IMR-90 (cell line): ENCODE data around the gene SPPL2C. TPM values are rescaled to one million over a fixed set of nuclear protein-coding genes. Genes with fewer than 3 reads are reported as not detected.

ENCODE experiments used
- ATAC-seq: fragments of 200-7000 bp; cut with Tn5 transposase; 2 replicates; pipeline ENCODE4 v1.9.1; 2020; ENCODE audit warnings: low read depth, mild to moderate bottlenecking, moderate library complexity
- BruUV-seq: library from RNA; stranded (reverse); fragments of 400-500 nt; replicated peaks from 2 replicates; lab custom pipeline; 2021; lab: Mats Ljungman, UMichigan
- CTCF ChIA-PET: fragments of 300-600 bp; formaldehyde crosslinking; extraction: SDS; loops from one replicate; lab custom pipeline; 2021; ENCODE audit warnings: antibody characterized with exemption; lab: Yijun Ruan, JAX
- POLR2A ChIA-PET: fragments of 300-600 bp; sonication (Branson Sonifier 250); formaldehyde crosslinking; loops from one replicate; lab custom pipeline; 2022; ENCODE audit warnings: antibody characterized with exemption; ENCODE audit not compliant: unreplicated experiment; lab: Charles Lee
- DNase-seq: peaks from one replicate; pipeline ENCODE4 v3.0.0; 2013
- H2AFZ ChIP-seq: replicated peaks from 2 replicates; pipeline ENCODE3; 2013; ENCODE audit warnings: low read length, mild to moderate bottlenecking; ENCODE audit not compliant: poor library complexity
- H2AK5ac ChIP-seq: 2 replicates; pipeline ENCODE4 v1.6.1; 2013; ENCODE audit warnings: low read depth, low read length, inconsistent platforms
- H2AK9ac ChIP-seq: replicated peaks from 2 replicates; pipeline ENCODE3; 2013; ENCODE audit warnings: mild to moderate bottlenecking, low read depth, low read length, moderate library complexity; ENCODE audit not compliant: poor library complexity
- H2BK120ac ChIP-seq: 2 replicates; pipeline ENCODE4 v1.6.1; 2013; ENCODE audit warnings: low read depth, low read length, inconsistent platforms
- H2BK15ac ChIP-seq: 3 replicates; pipeline ENCODE4 v1.6.1; 2013; ENCODE audit warnings: low read depth, low read length, inconsistent platforms
- H2BK20ac ChIP-seq: 2 replicates; pipeline ENCODE4 v1.6.1; 2013; ENCODE audit warnings: low read depth, mild to moderate bottlenecking, inconsistent platforms, low read length, moderate library complexity
- H2BK5ac ChIP-seq: 2 replicates; pipeline ENCODE4 v1.6.1; 2013; ENCODE audit warnings: mild to moderate bottlenecking, low read depth, low read length, inconsistent platforms; ENCODE audit not compliant: poor library complexity, severe bottlenecking
- H3K14ac ChIP-seq: replicated peaks from 2 replicates; pipeline ENCODE4 v1.6.1; 2013; ENCODE audit warnings: low read depth, low read length, inconsistent platforms
- H3K18ac ChIP-seq: 2 replicates; pipeline ENCODE4 v1.6.1; 2013; ENCODE audit warnings: low read depth, low read length, control low read depth
- H3K23ac ChIP-seq: 2 replicates; pipeline ENCODE4 v1.6.1; 2013; ENCODE audit warnings: low read depth, low read length, inconsistent platforms
- H3K27ac ChIP-seq: 2 replicates; pipeline ENCODE4 v1.5.1; 2013; ENCODE audit warnings: mild to moderate bottlenecking, control low read depth, low read length; ENCODE audit not compliant: insufficient read depth
- H3K27me3 ChIP-seq: 2 replicates; pipeline ENCODE4 v1.6.1; 2013; ENCODE audit warnings: low read length; ENCODE audit not compliant: control insufficient read depth, insufficient read depth
- H3K36me3 ChIP-seq: 2 replicates; pipeline ENCODE4 v1.6.1; 2013; ENCODE audit warnings: low read length, mixed read lengths; ENCODE audit not compliant: control insufficient read depth, insufficient read depth
- H3K4ac ChIP-seq: 2 replicates; pipeline ENCODE4 v1.6.1; 2013; ENCODE audit warnings: low read depth, low read length, inconsistent platforms
- H3K4me1 ChIP-seq: 2 replicates; pipeline ENCODE4 v1.6.1; 2013; ENCODE audit warnings: low read length, mixed read lengths; ENCODE audit not compliant: control insufficient read depth, insufficient read depth
- H3K4me2 ChIP-seq: 2 replicates; pipeline ENCODE4 v1.6.1; 2013; ENCODE audit warnings: low read depth, mild to moderate bottlenecking, control low read depth, low read length, moderate library complexity
- H3K4me3 ChIP-seq: 2 replicates; pipeline ENCODE4 v1.5.1; 2013; ENCODE audit warnings: low read depth, mild to moderate bottlenecking, control low read depth, low read length, moderate library complexity; ENCODE audit not compliant: insufficient read depth
- H3K56ac ChIP-seq: 2 replicates; pipeline ENCODE4 v1.6.1; 2013; ENCODE audit warnings: low read length, inconsistent platforms; ENCODE audit not compliant: insufficient read depth; ENCODE audit errors: extremely low read depth
- H3K79me1 ChIP-seq, 2 experiments: 2 replicates each; pipeline ENCODE4 v1.6.1; 2013; ENCODE audit warnings: low read length in 2 of 2, inconsistent platforms in 1 of 2, low read depth in 1 of 2
- H3K9ac ChIP-seq: 2 replicates; pipeline ENCODE4 v1.6.1; 2013; ENCODE audit warnings: low read depth, low read length, control low read depth
- H3K9me1 ChIP-seq: 2 replicates; pipeline ENCODE4 v1.6.1; 2013; ENCODE audit warnings: low read length, inconsistent platforms; ENCODE audit not compliant: insufficient read depth
- H3K9me3 ChIP-seq: 2 replicates; pipeline ENCODE4 v1.6.1; 2013; ENCODE audit warnings: low read length; ENCODE audit not compliant: control insufficient read depth, insufficient read depth
- H4K20me1 ChIP-seq: 2 replicates; pipeline ENCODE4 v1.6.1; 2013; ENCODE audit warnings: low read length, inconsistent platforms; ENCODE audit not compliant: insufficient read depth
- H4K5ac ChIP-seq: 2 replicates; pipeline ENCODE4 v1.6.1; 2013; ENCODE audit warnings: mild to moderate bottlenecking, low read depth, low read length, control low read depth
- H4K8ac ChIP-seq, 2 experiments: 2 replicates each; pipeline ENCODE4 v1.6.1; 2013; ENCODE audit warnings: low read depth in 2 of 2, low read length in 2 of 2, control low read depth in 1 of 2, inconsistent platforms in 1 of 2
- H4K91ac ChIP-seq: 2 replicates; pipeline ENCODE4 v1.6.1; 2013; ENCODE audit warnings: low read depth, low read length, inconsistent platforms; ENCODE audit not compliant: insufficient read depth
- CHD1 ChIP-seq: IDR thresholded peaks from 2 replicates; pipeline ENCODE4 v1.6.1; 2012; ENCODE audit warnings: low read depth, low read length, improper control_type of control experiment
- CTCF ChIP-seq: conservative IDR thresholded peaks from 2 replicates; pipeline ENCODE4 v1.5.1; 2012; ENCODE audit warnings: mild to moderate bottlenecking, low read depth, low read length, improper control_type of control experiment
- FOS ChIP-seq: fragments of 150-350 bp; IDR thresholded peaks from 2 replicates; pipeline ENCODE4 v1.6.1; 2016; ENCODE audit warnings: low read depth, low read length
- MAFK ChIP-seq: IDR thresholded peaks from 2 replicates; pipeline ENCODE4 v1.6.1; 2012; ENCODE audit warnings: low read depth, low read length, improper control_type of control experiment
- MAZ ChIP-seq: IDR thresholded peaks from 2 replicates; pipeline ENCODE4 v1.6.1; 2012; ENCODE audit warnings: low read depth, mild to moderate bottlenecking, low read length, improper control_type of control experiment, moderate library complexity, borderline replicate concordance
- RAD21 ChIP-seq: IDR thresholded peaks from 2 replicates; pipeline ENCODE4 v1.6.1; 2012; ENCODE audit warnings: low read length, improper control_type of control experiment
- RCOR1 ChIP-seq: IDR thresholded peaks from 2 replicates; pipeline ENCODE4 v1.6.1; 2012; ENCODE audit warnings: mild to moderate bottlenecking, low read length, improper control_type of control experiment; ENCODE audit not compliant: insufficient replicate concordance
- RFX5 ChIP-seq: IDR thresholded peaks from 2 replicates; pipeline ENCODE4 v1.8.0; 2012; ENCODE audit warnings: low read depth, mild to moderate bottlenecking, low read length, moderate library complexity
- SMC3 ChIP-seq: fragments of 150-350 bp; IDR thresholded peaks from 2 replicates; pipeline ENCODE4 v1.6.1; 2016; ENCODE audit warnings: low read depth, mild to moderate bottlenecking, antibody characterized with exemption, low read length, moderate library complexity
- WGBS, 2 experiments: methylation state at CpG; one replicate each; pipeline versions ENCODE4 v1.1.5 to v1.1.7; 2013; ENCODE audit warnings: missing lambda C conversion rate in 2 of 2; ENCODE audit not compliant: insufficient read length in 1 of 2; ENCODE audit errors: extremely low coverage in 2 of 2; 5-methylcytosine and 5-hydroxymethylcytosine counted together
- dilution Hi-C: fragments of 300-500 bp; cut with HindIII; formaldehyde crosslinking; loops from one replicate; pipeline ENCODE4 v1.14.3; 2018; ENCODE audit warnings: low sequenced_read_pairs; ENCODE audit not compliant: unreplicated experiment
- in situ Hi-C: fragments of 300-500 bp; cut with MboI; formaldehyde crosslinking; loops from 3 replicates; pipeline ENCODE4 v1.14.3; 2019; ENCODE audit warnings: low sequenced_read_pairs, inconsistent platforms, mixed read lengths
- intact Hi-C: fragments of 100-400 bp; cut with micrococcal nuclease; formaldehyde crosslinking; loops from 2 replicates; pipeline ENCODE4 v1.10.0; 2022
- polyA plus RNA-seq, 3 experiments: library from polyadenylated mRNA; depleted of rRNA; stranded (reverse); fragments of >200 nt; gene quantifications; 2 replicates each; pipeline ENCODE4 v1.2.3, GENCODE V29; 2012; ENCODE audit warnings: low replicate concordance in 1 of 3
- total RNA-seq: library from RNA; depleted of rRNA; stranded (reverse); fragments of >200 nt; gene quantifications from 2 replicates; pipeline ENCODE4 v1.2.3, GENCODE V29; 2012
- TF ChIP-seq, protein P1 (sequence below): fragments of 150-350 bp; IDR thresholded peaks from 2 replicates; pipeline ENCODE4 v1.6.1; 2016; ENCODE audit warnings: low read depth, mild to moderate bottlenecking, low read length, moderate library complexity, borderline replicate concordance
- TF ChIP-seq, protein P2 (sequence below): fragments of 150-350 bp; IDR thresholded peaks from 2 replicates; pipeline ENCODE4 v1.6.1; 2017; ENCODE audit warnings: mild to moderate bottlenecking, antibody characterized with exemption, low read length, low read depth

Gene SPPL2C
- total and polyA plus RNA-seq, 2 of the 4 experiments (the other 2 are of a cell fraction), result not detected

GRCh38 chr17:45839442-45839841, 5.2 kb upstream of the SPPL2C start:
- CTCF ChIA-PET, result interaction anchor here (1.0 kb wide), 1 partner anchor 199 kb away, joined by 6 read pairs; no protein-coding TSS in a partner anchor
- no peak overlapping the region for H3K27ac ChIP-seq
- H4K8ac ChIP-seq, result no peak overlapping the region
- no peak overlapping the region for H3K23ac ChIP-seq
- no peaks in the 10 kb centered on the region for H4K20me1 ChIP-seq
- DNase-seq (no peak), ATAC-seq (no peak)
- TF ChIP-seq, protein P1, sequence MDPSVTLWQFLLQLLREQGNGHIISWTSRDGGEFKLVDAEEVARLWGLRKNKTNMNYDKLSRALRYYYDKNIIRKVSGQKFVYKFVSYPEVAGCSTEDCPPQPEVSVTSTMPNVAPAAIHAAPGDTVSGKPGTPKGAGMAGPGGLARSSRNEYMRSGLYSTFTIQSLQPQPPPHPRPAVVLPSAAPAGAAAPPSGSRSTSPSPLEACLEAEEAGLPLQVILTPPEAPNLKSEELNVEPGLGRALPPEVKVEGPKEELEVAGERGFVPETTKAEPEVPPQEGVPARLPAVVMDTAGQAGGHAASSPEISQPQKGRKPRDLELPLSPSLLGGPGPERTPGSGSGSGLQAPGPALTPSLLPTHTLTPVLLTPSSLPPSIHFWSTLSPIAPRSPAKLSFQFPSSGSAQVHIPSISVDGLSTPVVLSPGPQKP, result no peak
- TF ChIP-seq, protein P2, sequence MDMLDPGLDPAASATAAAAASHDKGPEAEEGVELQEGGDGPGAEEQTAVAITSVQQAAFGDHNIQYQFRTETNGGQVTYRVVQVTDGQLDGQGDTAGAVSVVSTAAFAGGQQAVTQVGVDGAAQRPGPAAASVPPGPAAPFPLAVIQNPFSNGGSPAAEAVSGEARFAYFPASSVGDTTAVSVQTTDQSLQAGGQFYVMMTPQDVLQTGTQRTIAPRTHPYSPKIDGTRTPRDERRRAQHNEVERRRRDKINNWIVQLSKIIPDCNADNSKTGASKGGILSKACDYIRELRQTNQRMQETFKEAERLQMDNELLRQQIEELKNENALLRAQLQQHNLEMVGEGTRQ, result no peak
- TF ChIP-seq RFX5 (no peak), RAD21 (no peak), FOS (no peak), MAZ (no peak), CTCF (no peak), SMC3 (no peak), CHD1 (no peak), RCOR1 (no peak), MAFK (no peak)
- no peak overlapping the region for H3K56ac ChIP-seq
- H2AK5ac ChIP-seq, result no peak overlapping the region
- no peaks in the 10 kb centered on the region for H3K79me1 ChIP-seq
- H3K4me3 ChIP-seq, result no peak overlapping the region
- H3K14ac ChIP-seq, result no peak overlapping the region
- no peak overlapping the region for H4K91ac ChIP-seq
- H2BK15ac ChIP-seq, result no peak overlapping the region
- peaks cover 20% of the 10 kb centered on the region for H3K27me3 ChIP-seq
- H3K9ac ChIP-seq, result no peak overlapping the region
- H2BK5ac ChIP-seq, result no peak overlapping the region
- H3K4ac ChIP-seq, result no peak overlapping the region
- in situ Hi-C loops (loop anchor here (25.0 kb wide), 1 partner anchor 427 kb away; no protein-coding TSS in a partner anchor), intact Hi-C loops (loop anchor here (10.0 kb wide), 1 partner anchor 625 kb away; no protein-coding TSS in a partner anchor), dilution Hi-C loops (no loop called here)
- WGBS, 2 experiments, result 52% methylated on average over 4 of the region's 4 CpGs; no CpG with 5 or more reads in 1 of the 2 experiments
- no peaks in the 10 kb centered on the region for H3K9me1 ChIP-seq
- H2BK20ac ChIP-seq, result no peak overlapping the region
- H3K18ac ChIP-seq, result no peak overlapping the region
- no peak overlapping the region for H2BK120ac ChIP-seq
- no peak overlapping the region for H4K5ac ChIP-seq
- H3K9me3 ChIP-seq, result no peaks in the 10 kb centered on the region
- H2AFZ ChIP-seq, result no peak overlapping the region
- BruUV-seq, result no TSS peak
- POLR2A ChIA-PET, result no interaction called here
- H2AK9ac ChIP-seq, result no peak overlapping the region
- no peak overlapping the region for H3K4me2 ChIP-seq
- no peaks in the 10 kb centered on the region for H3K36me3 ChIP-seq
- H3K4me1 ChIP-seq, result no peaks in the 10 kb centered on the region
